ENCODE measurements around the gene ZNF79. TPM values are rescaled to one million over a fixed set of nuclear protein-coding genes. Genes with fewer than 3 reads are reported as not detected.
A peak's percentile ranks its signal among the peaks of the same experiment; 100 is the strongest.

ZNF79 gene
- total RNA-seq, 1 experiment from 2014 or later = 7.0 TPM

- no peak for DNase-seq (ENCODE audit: low spot score)
Observed at GRCh38 chr9:127426756-127427155, 2.6 kb downstream of the ZNF79 start.

GRCh38 chr9:127428348-127428747, 4.2 kb downstream of the ZNF79 start:
- no peak for DNase-seq (ENCODE audit: low spot score)

- DNase-seq (ENCODE audit: low spot score) = no peak
Observed at GRCh38 chr9:127430415-127430814, 6.2 kb downstream of the ZNF79 start.

GRCh38 chr9:127437497-127438264, 13.5 kb downstream of the ZNF79 start:
- no peak for DNase-seq (ENCODE audit: low spot score)

- DNase-seq (ENCODE audit: low spot score) = no peak
Observed at GRCh38 chr9:127438394-127438793, 14.2 kb downstream of the ZNF79 start.

- no peak for DNase-seq (ENCODE audit: low spot score)
Observed at GRCh38 chr9:127444283-127444920, 20.2 kb downstream of the ZNF79 start.

- no peak for DNase-seq (ENCODE audit: low spot score)
Observed at GRCh38 chr9:127444921-127445850, 21.0 kb downstream of the ZNF79 start.

- no peak for DNase-seq (ENCODE audit: low spot score)
Observed at GRCh38 chr9:127445851-127446712, 21.9 kb downstream of the ZNF79 start.

GRCh38 chr9:127446713-127447415, 22.7 kb downstream of the ZNF79 start:
- no peak for DNase-seq (ENCODE audit: low spot score)

GRCh38 chr9:127447416-127448111, 23.4 kb downstream of the ZNF79 start:
- no peak for DNase-seq (ENCODE audit: low spot score)

- DNase-seq (ENCODE audit: low spot score) = no peak
Observed at GRCh38 chr9:127448112-127448805, 24.1 kb downstream of the ZNF79 start.

- DNase-seq (ENCODE audit: low spot score) = no peak
Observed at GRCh38 chr9:127449332-127449966, 25.3 kb downstream of the ZNF79 start.

- no peak for DNase-seq (ENCODE audit: low spot score)
Observed at GRCh38 chr9:127450243-127450760, 26.1 kb downstream of the ZNF79 start.

- DNase-seq (ENCODE audit: low spot score) = peak; percentile 89
Observed at GRCh38 chr9:127450830-127451607, 26.8 kb downstream of the ZNF79 start, which contains the start of the genes LRSAM1 and RPL12. TSS of gene LRSAM1 (plus strand) at chr9:127451510. CDS start at chr9:127454528, 3,018 bp downstream. TSS of gene RPL12 (minus strand) at chr9:127451406. CDS start at chr9:127451317, 89 bp downstream.

GRCh38 chr9:127451608-127451857, 27.4 kb downstream of the ZNF79 start:
- no peak for DNase-seq (ENCODE audit: low spot score)

GRCh38 chr9:127451858-127452656, 27.9 kb downstream of the ZNF79 start:
- DNase-seq (ENCODE audit: low spot score) = peak; percentile 40

GRCh38 chr9:127452691-127453090, 28.5 kb downstream of the ZNF79 start:
- DNase-seq (ENCODE audit: low spot score) = no peak

All from H4 (cell line).